ENCODE results near the gene SMARCAD1. TPM values are rescaled to one million over a fixed set of nuclear protein-coding genes. Genes with fewer than 3 reads are reported as not detected.

SMARCAD1 gene
- polyA plus RNA-seq, 4 donors = 5.4 to 30.3 (median 8.8) TPM

DNA sequence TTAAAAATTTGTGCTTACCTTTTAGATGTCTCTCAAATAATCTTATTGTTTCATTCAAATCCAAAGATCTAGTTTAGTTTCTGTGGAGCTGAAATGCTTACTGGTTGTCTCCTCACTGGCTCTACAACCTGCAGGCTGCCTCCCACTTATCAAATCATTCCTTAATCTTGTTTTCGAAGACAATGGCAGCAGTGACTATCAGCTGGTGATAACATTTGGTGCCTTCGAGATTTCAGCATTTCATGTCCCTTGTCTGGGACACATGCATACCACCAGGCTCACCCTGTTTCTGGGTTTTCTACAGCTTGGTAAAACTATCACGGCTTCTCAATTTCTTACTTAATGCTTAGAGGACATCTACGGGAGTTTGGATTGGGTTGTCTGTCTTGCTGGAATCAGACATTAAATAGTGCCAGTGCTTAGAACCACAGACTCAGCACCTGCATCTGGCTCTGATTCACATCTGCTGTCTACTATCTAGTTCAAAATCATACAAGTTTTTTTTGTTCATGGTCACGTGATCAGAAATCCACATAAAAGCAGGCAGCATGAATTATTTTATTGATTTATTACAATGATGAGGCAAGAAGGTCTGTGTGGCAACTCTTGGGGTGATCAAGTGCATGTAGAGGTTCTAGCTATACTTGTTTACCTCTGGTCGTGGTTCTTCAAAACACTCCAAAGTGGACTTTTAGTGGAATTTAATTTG, 32.0 kb upstream of the SMARCAD1 start:
- FAIRE-seq = no peak
- Histone ChIP-seq H3K4me1 (ENCODE audit: control insufficient read depth in 3 of 3, insufficient read depth in 2 of 3, low read depth in 1 of 3, low read length in 2 of 3) (no peaks in the 10 kb centered on the region), H3K36me3 (ENCODE audit: control insufficient read depth in 3 of 3, insufficient read depth in 2 of 3, low read depth in 1 of 3, low read length in 3 of 3) (no peaks in the 10 kb centered on the region), H3K9me3 (ENCODE audit: control insufficient read depth in 2 of 2, insufficient read depth in 1 of 2, low read depth in 1 of 2, low read length in 1 of 2) (no peaks in the 10 kb centered on the region), H3K27me3 (ENCODE audit: control insufficient read depth in 3 of 3, insufficient read depth in 3 of 3, low read length in 3 of 3) (no peaks in the 10 kb centered on the region), H3K27ac (ENCODE audit: low read depth in 1 of 3, low read length in 2 of 3) (no peak overlapping the region), H3K4me3 (ENCODE audit: low read depth in 1 of 3, low read length in 3 of 3) (no peak overlapping the region)
- DNase-seq = peak; percentile 34 to 42
- 6 to 50% (median 29%) methylated on average over 6 of the region's 6 CpGs for WGBS, 3 donors

GRCh38 chr4:94177822-94178221, 29.8 kb upstream of the SMARCAD1 start:
- no peaks in the 10 kb centered on the region for H3K9me3 ChIP-seq (ENCODE audit: control insufficient read depth in 2 of 2, insufficient read depth in 1 of 2, low read depth in 1 of 2, low read length in 1 of 2)
- DNase-seq (no peak), FAIRE-seq (no peak)
- 87 to 93% (median 90%) methylated on average over 2 of the region's 2 CpGs for WGBS, 3 donors
- no peaks in the 10 kb centered on the region for H3K27me3 ChIP-seq (ENCODE audit: control insufficient read depth in 3 of 3, insufficient read depth in 3 of 3, low read length in 3 of 3)
- no peaks in the 10 kb centered on the region for H3K36me3 ChIP-seq (ENCODE audit: control insufficient read depth in 3 of 3, insufficient read depth in 2 of 3, low read depth in 1 of 3, low read length in 3 of 3)
- no peak overlapping the region for H3K4me3 ChIP-seq (ENCODE audit: low read depth in 1 of 3, low read length in 3 of 3)
- no peaks in the 10 kb centered on the region for H3K4me1 ChIP-seq (ENCODE audit: control insufficient read depth in 3 of 3, insufficient read depth in 2 of 3, low read depth in 1 of 3, low read length in 2 of 3)
- H3K27ac ChIP-seq (ENCODE audit: low read depth in 1 of 3, low read length in 2 of 3) = no peak overlapping the region

GRCh38 chr4:94181815-94182214, 25.9 kb upstream of the SMARCAD1 start:
- WGBS, 3 donors = 8 to 31% (median 30%) methylated on average over 1 of the region's 1 CpG
- no peaks in the 10 kb centered on the region for H3K36me3 ChIP-seq (ENCODE audit: control insufficient read depth in 3 of 3, insufficient read depth in 2 of 3, low read depth in 1 of 3, low read length in 3 of 3)
- DNase-seq (peak in 1 of 2 donors; percentile 12), FAIRE-seq (no peak)
- H3K27ac ChIP-seq (ENCODE audit: low read depth in 1 of 3, low read length in 2 of 3) = no peak overlapping the region
- no peaks in the 10 kb centered on the region for H3K4me1 ChIP-seq (ENCODE audit: control insufficient read depth in 3 of 3, insufficient read depth in 2 of 3, low read depth in 1 of 3, low read length in 2 of 3)
- H3K4me3 ChIP-seq (ENCODE audit: low read depth in 1 of 3, low read length in 3 of 3) = no peak overlapping the region
- peaks cover 0 to 3% (median 0%) of the 10 kb centered on the region in 3 donors for H3K27me3 ChIP-seq (ENCODE audit: control insufficient read depth in 3 of 3, insufficient read depth in 3 of 3, low read length in 3 of 3)
- no peaks in the 10 kb centered on the region for H3K9me3 ChIP-seq (ENCODE audit: control insufficient read depth in 2 of 2, insufficient read depth in 1 of 2, low read depth in 1 of 2, low read length in 1 of 2)

- DNase-seq = no peak
Measured at GRCh38 chr4:94202769-94203168, 4.9 kb upstream of the SMARCAD1 start.

GRCh38 chr4:94208266-94208665, 601 bp downstream of the SMARCAD1 start:
- DNase-seq (no peak), FAIRE-seq (no peak)
- peak overlapping the region in 2 of 3 donors; percentile 89 to 92 for H3K27ac ChIP-seq (ENCODE audit: low read depth in 1 of 3, low read length in 2 of 3)
- peaks cover 0 to 13% (median 6%) of the 10 kb centered on the region in 3 donors for H3K36me3 ChIP-seq (ENCODE audit: control insufficient read depth in 3 of 3, insufficient read depth in 2 of 3, low read depth in 1 of 3, low read length in 3 of 3)
- peak overlapping the region; percentile 64 to 87 (median 65) for H3K4me3 ChIP-seq (ENCODE audit: low read depth in 1 of 3, low read length in 3 of 3)
- 5 to 13% (median 9%) methylated on average over 5 of the region's 5 CpGs for WGBS, 3 donors
- peaks cover 0 to under 1% of the 10 kb centered on the region in 2 donors for H3K9me3 ChIP-seq (ENCODE audit: control insufficient read depth in 2 of 2, insufficient read depth in 1 of 2, low read depth in 1 of 2, low read length in 1 of 2)
- H3K4me1 ChIP-seq (ENCODE audit: control insufficient read depth in 3 of 3, insufficient read depth in 2 of 3, low read depth in 1 of 3, low read length in 2 of 3) = peaks cover 0 to 6% (median 0%) of the 10 kb centered on the region in 3 donors
- no peaks in the 10 kb centered on the region for H3K27me3 ChIP-seq (ENCODE audit: control insufficient read depth in 3 of 3, insufficient read depth in 3 of 3, low read length in 3 of 3)

More at GRCh38 chr4:94202769-94203168, 4.9 kb upstream of the SMARCAD1 start:
- 82 to 89% (median 87%) methylated on average over 3 of the region's 3 CpGs for WGBS, 3 donors
- no peak for FAIRE-seq
- no peaks in the 10 kb centered on the region for H3K4me1 ChIP-seq (ENCODE audit: control insufficient read depth in 3 of 3, insufficient read depth in 2 of 3, low read depth in 1 of 3, low read length in 2 of 3)
- H3K9me3 ChIP-seq (ENCODE audit: control insufficient read depth in 2 of 2, insufficient read depth in 1 of 2, low read depth in 1 of 2, low read length in 1 of 2) = peaks cover 0 to 3% of the 10 kb centered on the region in 2 donors
- no peak overlapping the region for H3K4me3 ChIP-seq (ENCODE audit: low read depth in 1 of 3, low read length in 3 of 3)
- H3K36me3 ChIP-seq (ENCODE audit: control insufficient read depth in 3 of 3, insufficient read depth in 2 of 3, low read depth in 1 of 3, low read length in 3 of 3) = no peaks in the 10 kb centered on the region
- no peaks in the 10 kb centered on the region for H3K27me3 ChIP-seq (ENCODE audit: control insufficient read depth in 3 of 3, insufficient read depth in 3 of 3, low read length in 3 of 3)
- no peak overlapping the region for H3K27ac ChIP-seq (ENCODE audit: low read depth in 1 of 3, low read length in 2 of 3)

DNA sequence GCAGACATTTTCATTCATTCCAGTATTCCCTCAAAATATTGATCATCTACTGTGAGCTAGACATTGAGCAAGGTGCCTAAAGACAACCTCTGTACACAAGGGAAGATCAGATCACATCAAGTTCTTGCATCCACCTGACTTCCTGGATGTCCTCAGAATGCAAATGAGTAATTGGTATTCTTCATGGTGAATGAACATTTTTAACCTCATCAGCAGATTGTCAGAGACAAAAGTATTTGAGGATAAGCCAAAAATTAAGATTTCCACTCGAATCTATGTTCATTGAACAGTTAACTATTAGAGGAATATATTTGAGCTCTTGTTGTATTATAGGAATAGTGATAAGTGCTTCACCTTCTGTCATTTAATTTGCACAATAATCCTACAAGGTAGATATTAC, 1.3 kb downstream of the SMARCAD1 start:
- Histone ChIP-seq H3K9me3 (ENCODE audit: control insufficient read depth in 2 of 2, insufficient read depth in 1 of 2, low read depth in 1 of 2, low read length in 1 of 2) (no peaks in the 10 kb centered on the region), H3K4me3 (ENCODE audit: low read depth in 1 of 3, low read length in 3 of 3) (peak overlapping the region in 1 of 3 donors; percentile 65), H3K36me3 (ENCODE audit: control insufficient read depth in 3 of 3, insufficient read depth in 2 of 3, low read depth in 1 of 3, low read length in 3 of 3) (peaks cover 0 to 13% (median 8%) of the 10 kb centered on the region in 3 donors), H3K4me1 (ENCODE audit: control insufficient read depth in 3 of 3, insufficient read depth in 2 of 3, low read depth in 1 of 3, low read length in 2 of 3) (peaks cover 0 to 6% (median 0%) of the 10 kb centered on the region in 3 donors), H3K27ac (ENCODE audit: low read depth in 1 of 3, low read length in 2 of 3) (no peak overlapping the region), H3K27me3 (ENCODE audit: control insufficient read depth in 3 of 3, insufficient read depth in 3 of 3, low read length in 3 of 3) (no peaks in the 10 kb centered on the region)
- no peak for FAIRE-seq
- 66 to 81% (median 66%) methylated on average over 1 of the region's 1 CpG for whole genome bisulfite sequencing, 3 donors
- no peak for DNase-seq

DNA sequence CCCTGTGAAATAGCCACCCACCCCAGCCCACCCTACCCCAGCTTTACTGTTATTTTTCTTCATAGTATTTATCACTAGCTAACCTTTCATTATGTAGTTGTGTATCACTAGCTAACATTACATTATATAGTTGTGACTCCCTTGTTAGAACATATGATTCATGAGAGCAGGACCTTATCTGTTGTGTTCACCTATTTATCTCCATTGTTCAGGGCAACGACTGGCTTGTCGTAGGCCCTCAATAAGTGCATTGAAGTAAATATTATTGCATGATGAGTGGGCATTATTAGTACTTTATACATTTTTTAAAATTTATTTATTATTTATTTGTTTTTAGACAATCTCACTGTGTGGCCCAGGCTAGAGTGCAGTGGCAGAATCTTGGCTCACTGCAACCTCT, 4.2 kb downstream of the SMARCAD1 start:
- peaks cover 0 to 20% (median 8%) of the 10 kb centered on the region in 3 donors for H3K36me3 ChIP-seq (ENCODE audit: control insufficient read depth in 3 of 3, insufficient read depth in 2 of 3, low read depth in 1 of 3, low read length in 3 of 3)
- no peak for DNase-seq
- H3K27me3 ChIP-seq (ENCODE audit: control insufficient read depth in 3 of 3, insufficient read depth in 3 of 3, low read length in 3 of 3) = no peaks in the 10 kb centered on the region
- peaks cover 0 to 6% (median 0%) of the 10 kb centered on the region in 3 donors for H3K4me1 ChIP-seq (ENCODE audit: control insufficient read depth in 3 of 3, insufficient read depth in 2 of 3, low read depth in 1 of 3, low read length in 2 of 3)
- H3K9me3 ChIP-seq (ENCODE audit: control insufficient read depth in 2 of 2, insufficient read depth in 1 of 2, low read depth in 1 of 2, low read length in 1 of 2) = peaks cover 0 to 7% of the 10 kb centered on the region in 2 donors
- WGBS, 3 donors = 35 to 94% (median 66%) methylated on average over 2 of the region's 2 CpGs
- FAIRE-seq = no peak
- H3K27ac ChIP-seq (ENCODE audit: low read depth in 1 of 3, low read length in 2 of 3) = no peak overlapping the region
- H3K4me3 ChIP-seq (ENCODE audit: low read depth in 1 of 3, low read length in 3 of 3) = no peak overlapping the region

DNA sequence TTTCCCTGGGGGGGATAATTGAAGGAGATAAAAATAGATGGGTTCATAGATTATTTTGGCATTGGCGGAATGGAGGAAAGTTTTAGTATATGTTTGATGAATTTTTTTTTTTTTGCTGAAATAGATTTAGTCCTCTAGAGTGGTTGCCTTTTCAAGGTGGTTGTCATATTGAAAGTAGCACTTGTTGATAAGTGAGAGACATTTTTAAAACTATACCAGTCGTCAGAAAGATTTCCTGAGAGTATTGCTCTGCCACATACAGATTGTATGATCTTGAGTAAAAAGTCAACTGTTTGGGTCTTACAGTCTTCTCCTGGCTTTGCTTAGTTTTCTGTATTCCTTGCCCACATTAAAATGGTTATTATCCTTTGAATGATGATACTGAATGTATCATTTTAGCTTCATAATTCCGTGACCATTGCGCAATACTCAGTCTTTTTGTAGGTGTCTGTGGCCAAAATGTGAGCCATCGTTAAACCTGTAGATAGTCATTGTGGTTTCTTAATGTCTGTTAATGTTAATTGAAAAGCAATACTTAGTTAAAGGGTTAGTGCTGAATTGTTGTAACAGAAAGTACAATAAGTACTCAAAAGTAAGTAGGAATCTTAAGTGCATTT, 7.1 kb downstream of the SMARCAD1 start:
- Histone ChIP-seq H3K27me3 (ENCODE audit: control insufficient read depth in 3 of 3, insufficient read depth in 3 of 3, low read length in 3 of 3) (no peaks in the 10 kb centered on the region), H3K27ac (ENCODE audit: low read depth in 1 of 3, low read length in 2 of 3) (no peak overlapping the region), H3K36me3 (ENCODE audit: control insufficient read depth in 3 of 3, insufficient read depth in 2 of 3, low read depth in 1 of 3, low read length in 3 of 3) (peaks cover 0 to 24% (median 8%) of the 10 kb centered on the region in 3 donors), H3K4me3 (ENCODE audit: low read depth in 1 of 3, low read length in 3 of 3) (no peak overlapping the region), H3K4me1 (ENCODE audit: control insufficient read depth in 3 of 3, insufficient read depth in 2 of 3, low read depth in 1 of 3, low read length in 2 of 3) (no peaks in the 10 kb centered on the region), H3K9me3 (ENCODE audit: control insufficient read depth in 2 of 2, insufficient read depth in 1 of 2, low read depth in 1 of 2, low read length in 1 of 2) (peaks cover 0 to 7% of the 10 kb centered on the region in 2 donors)
- 79 to 92% (median 87%) methylated on average over 5 of the region's 5 CpGs for WGBS, 3 donors
- DNase-seq (no peak), FAIRE-seq (no peak)

Measured in small intestine (tissue), 7 donors.